ENCODE data around the gene NRL.

Gene NRL

GRCh38 chr14:24080888-24081738 is 33.6 kb downstream of the NRL start:
- peak; percentile 64 to 72 for DNase-seq

DNA sequence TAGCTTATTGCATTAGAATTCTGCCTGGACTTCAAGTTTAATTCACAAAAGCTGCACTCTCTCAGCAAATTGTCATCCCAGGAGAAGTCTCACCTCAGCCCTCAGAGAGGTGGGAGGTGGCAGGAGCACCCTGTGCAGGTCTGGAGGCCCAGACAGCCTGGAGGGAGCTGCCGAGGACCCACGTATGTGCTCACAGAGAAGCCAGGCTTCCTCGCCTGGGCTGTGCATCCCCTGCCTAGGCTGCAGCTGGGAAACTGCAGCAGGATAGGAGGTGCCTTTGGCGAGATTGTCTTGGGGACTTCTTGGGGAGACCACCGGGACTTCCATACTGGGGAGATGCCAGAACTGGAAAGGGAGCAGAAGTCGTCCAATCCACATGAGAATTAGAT is 34.6 kb downstream of the NRL start:
- no peak for DNase-seq

- no peak for DNase-seq
Measured at GRCh38 chr14:24079491-24080141, 35.1 kb downstream of the NRL start.

GRCh38 chr14:24078146-24078545 is 36.6 kb downstream of the NRL start:
- no peak for DNase-seq

DNA sequence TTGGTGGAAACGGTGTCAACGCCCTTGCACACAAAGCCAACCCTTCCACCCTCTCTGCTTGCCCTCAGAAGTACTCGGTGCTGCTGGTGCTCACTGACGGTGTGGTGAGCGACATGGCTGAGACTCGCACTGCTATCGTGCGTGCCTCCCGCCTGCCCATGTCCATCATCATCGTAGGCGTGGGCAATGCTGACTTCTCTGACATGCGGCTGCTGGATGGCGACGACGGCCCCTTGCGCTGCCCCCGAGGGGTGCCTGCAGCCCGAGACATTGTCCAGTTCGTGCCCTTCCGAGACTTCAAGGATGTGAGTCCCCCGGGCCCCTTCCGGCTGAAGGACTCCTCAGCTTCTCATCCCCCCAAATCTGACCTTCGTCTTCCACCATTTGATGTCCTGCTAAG is 37.7 kb downstream of the NRL start:
- no peak for DNase-seq

GRCh38 chr14:24076302-24076601 is 38.5 kb downstream of the NRL start:
- DNase-seq = no peak

DNA sequence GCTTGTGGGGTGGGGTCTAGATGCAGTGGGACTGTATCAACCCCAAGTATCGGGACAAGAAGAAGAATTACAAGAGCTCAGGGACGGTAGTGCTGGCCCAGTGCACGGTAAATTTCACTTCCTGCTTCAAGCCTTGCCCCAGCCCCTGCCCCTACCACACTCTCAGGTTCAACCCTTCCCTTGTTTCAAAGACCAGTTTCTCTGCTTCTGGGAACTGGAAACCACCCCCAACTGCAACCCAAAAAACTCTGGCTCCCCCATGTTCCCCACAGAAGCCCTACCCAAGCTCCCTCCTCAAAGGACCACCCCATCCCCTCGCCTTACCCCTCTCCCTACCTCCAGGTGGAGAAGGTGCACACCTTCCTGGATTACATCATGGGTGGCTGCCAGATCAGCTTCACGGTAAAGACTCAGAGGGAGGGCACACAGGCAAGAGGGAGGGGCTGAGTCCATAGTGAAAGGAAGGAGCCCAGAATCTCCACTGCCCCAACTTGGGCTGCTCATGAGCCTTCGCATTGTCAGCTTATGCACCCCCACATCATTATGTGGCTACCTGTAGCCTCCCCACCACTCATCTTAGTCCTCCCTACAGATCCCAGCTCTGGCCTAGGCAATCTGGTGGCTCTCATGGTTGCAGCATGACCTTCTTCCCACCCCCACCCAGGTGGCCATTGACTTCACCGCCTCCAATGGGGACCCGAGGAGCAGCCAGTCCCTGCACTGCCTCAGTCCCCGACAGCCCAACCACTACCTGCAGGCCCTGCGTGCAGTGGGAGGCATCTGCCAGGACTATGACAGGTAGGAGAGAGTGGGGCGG is 39.1 kb downstream of the NRL start:
- no peak for DNase-seq

DNA sequence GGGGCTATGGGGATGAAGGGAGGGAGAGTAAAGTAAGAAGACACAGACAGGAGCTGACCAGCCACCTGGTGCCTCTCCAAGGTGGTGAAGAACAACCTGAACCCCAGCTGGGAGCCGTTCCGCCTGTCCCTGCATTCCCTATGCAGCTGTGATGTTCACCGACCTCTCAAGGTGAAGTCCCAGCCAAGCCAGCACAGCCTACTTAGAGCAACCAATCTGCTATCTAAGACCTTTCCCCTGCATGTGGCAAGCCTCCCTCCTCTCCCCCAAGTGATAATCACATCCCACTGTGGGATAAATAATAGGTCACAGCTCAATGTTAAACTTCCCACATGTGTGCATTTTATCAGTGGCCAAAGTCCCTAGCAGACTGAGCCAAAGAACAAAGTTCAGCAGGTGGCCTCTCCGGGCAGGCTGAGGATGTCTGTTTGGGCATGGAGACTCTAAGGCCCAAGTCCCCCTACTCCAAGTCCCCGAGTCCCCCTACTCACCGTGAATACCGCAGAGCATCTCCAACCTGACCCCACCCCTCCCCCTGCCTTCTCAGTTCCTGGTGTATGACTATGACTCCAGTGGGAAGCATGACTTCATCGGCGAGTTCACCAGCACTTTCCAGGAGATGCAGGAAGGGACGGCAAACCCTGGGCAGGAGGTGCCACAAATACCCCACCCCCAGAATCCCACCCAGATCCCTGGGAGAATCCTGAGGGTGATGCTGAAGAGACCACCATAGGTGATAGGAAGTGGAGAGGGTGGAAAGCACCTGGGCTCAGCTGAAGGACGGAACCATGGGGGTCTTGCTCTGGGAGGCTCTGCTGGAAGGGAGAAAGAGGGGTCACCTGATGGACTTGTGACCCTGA is 39.9 kb downstream of the NRL start:
- DNase-seq = no peak

DNA sequence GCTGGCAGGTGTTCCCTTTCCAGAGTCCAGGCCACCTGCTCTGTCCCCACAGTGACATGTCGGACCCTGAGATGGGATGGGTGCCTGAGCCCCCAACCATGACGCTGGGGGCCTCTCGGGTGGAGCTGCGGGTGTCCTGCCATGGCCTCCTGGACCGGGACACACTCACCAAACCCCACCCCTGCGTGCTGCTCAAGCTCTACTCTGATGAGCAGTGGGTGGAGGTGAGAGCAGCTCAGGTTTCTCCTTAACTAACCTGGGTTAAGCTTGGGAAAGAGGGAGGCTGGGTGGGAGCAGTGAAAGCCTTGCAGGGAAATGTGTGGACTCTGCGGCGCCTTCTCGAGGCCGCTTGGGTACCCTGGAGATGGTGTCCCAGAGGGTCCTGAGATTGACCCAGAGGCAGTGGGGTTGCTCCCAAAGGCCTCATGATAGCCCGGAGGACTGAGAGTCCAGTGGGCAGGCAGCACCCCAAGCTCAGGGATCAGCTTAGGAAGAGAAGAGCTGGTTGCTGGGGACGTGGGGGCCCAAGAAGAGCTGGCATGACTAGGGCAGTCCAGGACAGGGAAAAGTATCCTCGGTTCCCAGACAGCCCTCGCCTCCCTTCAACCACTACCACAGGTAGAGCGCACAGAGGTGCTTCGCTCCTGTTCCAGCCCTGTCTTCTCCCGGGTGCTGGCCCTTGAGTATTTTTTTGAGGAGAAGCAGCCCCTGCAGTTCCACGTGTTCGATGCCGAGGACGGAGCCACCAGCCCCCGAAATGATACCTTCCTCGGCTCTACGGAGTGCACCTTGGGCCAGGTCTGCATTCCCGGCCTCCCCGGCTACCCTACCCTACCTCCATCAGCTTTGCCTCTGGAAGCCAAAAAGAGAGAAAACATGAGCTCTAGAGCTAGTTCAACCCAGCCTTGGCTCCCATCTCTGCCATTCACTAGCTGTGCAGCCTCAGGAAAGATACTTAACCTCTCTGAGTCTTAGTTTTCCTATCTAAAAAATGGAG is 41.6 kb downstream of the NRL start:
- DNase-seq = no peak

DNA sequence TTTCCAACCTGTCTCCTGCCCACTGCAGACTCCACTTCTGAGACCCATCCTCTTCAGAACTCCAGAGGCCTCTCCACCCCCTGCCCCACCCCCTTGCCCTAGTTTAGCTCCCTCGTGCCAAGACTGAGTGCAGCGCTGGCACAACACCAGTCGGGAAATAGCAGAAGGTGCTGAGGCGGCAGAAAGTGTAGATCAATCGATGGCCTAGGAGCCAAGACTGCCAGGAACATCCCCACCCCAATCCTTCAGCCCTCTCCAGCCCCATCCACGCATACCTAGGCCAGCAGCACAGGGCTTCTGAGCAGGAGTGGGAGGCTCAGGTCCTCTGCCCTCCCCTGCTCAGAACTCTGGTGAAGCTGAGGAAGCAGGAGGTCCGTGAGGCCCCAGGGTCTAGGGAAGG is 42.3 kb downstream of the NRL start:
- DNase-seq = no peak

GRCh38 chr14:24071836-24072430 is 42.8 kb downstream of the NRL start:
- no peak for DNase-seq

DNA sequence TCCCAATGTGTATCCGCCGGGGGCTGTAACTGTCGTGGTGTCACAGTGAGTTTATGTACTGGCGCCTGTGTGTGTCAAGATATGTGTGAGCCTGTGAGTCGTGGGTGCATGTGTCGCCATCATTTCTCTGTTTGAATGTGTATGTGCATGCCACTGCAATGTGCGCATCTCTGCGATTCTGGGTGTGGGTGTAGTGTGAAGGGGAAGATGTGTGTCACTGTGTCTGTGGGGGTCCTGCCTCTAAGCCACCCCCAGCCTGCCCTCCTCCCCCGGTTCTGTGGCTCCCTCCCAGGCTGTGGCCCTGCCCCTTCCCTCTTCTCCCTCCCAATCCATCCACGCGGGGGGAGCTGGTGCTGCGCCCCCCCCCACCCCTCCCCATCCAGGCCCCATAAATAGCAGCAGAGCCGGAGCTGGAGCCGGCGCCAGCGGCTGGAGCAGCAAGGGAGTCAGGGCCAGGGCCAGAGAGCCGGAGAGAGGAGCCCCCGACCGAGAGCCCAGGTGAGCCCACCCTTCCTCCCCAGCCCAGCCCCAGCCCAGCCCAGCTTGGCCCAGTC is 43.5 kb downstream of the NRL start, which contains the start of gene CPNE6:
Gene CPNE6, plus strand, starts transcription at position 419 of the 554 bp plus-strand sequence. CDS start 1,375 bp downstream, outside the sequence.
- DNase-seq = no peak

DNA sequence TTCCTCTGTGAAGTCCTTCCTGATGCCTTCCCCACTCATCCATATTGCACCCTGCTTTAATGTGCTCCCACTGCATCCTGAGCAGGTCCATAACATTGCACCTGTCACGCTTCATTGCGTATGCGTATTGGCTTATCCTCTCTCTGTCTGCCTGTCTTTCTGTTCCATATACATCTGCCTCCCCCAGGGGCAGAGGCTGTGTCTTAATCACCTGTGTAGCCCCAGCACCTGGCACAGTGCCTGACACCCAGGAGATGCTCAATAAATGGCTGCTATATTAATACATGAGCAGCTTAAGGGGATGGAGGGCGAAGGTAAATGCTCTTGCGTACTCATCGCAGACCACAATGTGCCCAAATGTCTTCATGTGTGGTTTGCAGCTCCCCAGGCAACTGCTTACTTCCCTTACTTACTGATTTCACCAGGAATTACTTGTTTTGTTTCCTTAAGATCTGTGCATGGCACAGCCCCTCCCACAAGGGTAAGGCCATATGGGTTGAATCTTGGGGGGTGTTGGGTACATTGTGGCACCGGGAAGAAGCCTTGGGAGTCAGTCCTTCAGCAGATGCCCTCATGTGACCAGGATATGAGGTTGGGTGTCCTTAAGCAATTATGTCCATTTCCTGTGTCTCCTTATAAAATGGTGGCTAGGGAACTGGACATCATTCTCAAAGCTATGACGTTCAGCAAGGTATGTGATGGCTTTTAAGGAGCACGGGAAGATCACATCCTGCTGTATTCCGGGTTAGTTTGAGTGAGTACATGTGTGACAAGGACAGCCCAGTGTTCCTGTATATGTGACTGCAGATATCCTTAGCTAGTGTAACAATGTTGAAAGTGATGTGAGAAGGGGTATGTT is 44.2 kb downstream of the NRL start:
- DNase-seq = no peak

GRCh38 chr14:24069411-24069735 is 45.4 kb downstream of the NRL start:
- DNase-seq = no peak

GRCh38 chr14:24068711-24069410 is 45.9 kb downstream of the NRL start:
- DNase-seq = no peak

DNA sequence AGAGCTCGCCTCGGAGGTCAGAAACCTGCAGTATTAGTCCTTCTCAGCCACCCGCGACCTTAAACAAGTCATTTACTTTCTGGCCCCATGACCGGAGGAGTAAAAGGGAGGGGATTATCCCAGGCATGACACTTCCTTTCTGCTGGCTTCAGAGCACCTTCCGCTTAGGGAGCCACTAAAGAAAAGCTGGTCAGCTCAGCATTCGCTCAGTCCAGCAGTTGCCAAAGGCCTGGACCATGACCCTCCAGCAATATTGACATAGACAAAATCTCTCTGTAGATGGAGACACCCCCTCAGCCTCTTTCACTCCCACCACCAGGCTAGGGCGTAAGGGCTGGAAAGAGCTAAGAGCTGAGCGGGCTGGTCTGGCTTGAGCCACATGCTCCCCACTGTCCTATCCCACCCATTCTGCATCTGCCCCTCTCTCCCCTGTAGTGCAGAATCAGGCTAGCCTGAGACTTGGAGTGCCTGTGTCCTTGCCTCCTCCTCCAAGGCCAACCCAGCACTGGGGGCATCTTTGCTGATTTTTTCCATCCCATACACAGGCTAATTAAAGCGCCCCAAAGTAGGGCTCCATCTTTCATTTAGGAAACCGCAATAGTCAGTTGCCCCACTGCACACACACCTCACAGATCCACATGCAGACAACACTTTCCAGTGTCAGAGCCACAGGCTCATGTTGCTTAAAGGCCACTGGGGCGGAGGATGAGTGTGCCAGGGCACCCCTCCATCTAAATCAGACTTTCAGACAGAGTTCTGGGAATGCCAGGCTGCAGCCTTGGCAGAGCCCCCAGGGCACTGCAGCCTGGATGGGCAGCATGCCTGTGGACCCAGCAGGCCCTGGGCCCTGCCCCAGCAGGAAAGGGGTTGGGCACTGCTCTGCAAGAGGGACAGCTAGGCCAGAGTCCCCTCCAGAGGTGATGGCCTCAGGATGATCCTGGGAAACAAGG is 47.3 kb downstream of the NRL start:
- no peak for DNase-seq

DNA sequence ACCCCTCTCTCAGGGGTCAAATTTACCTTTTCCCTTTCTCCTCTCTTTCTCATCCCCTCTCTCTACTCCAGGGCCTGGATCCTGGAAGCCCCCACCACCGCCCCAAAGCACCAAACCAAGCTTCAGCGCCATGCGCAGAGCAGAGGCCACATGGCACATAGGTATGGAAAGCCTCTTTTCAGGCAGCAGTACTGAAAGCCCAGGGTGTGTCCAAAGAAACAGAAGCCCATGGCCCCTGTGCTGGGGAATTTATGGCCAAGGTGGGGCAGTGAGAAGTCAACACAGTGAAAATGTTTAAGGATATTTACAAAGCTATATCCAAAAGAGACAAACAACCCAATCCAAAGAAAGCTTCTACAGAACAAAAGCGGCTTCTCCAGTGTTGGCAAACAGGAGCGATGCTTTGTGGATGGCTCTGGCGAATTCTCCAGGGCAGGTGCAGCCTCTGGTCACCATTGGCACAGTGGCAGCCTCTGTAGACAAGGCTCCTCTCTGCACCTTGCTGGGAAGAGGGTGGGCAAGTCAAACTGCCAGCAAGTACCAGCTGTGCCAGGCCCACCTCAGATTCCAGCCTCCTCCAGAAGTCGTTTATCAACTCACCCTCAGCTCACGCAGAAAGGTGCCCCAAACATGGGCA is 48.1 kb downstream of the NRL start:
- no peak for DNase-seq

Data from CD4-positive, alpha-beta T cell treated with Interferon alpha-2 for 1 hour (primary cell).